Suprapubic skin (tissue), 4 donors: ENCODE results near the gene OTULINL. TPM values are rescaled to one million over a fixed set of nuclear protein-coding genes. Genes with fewer than 3 reads are reported as not detected.

Experiments used
- DNase-seq, 2 donors: peaks; one replicate each; pipeline ENCODE4 v3.0.0-alpha.2; 2019; ENCODE audit warnings: low spot score in 2 of 2
- H3K27ac ChIP-seq: fragments of 200-600 bp; sonication (generic); one replicate; pipeline ENCODE4 v1.5.1; 2019
- H3K27me3 ChIP-seq: fragments of 200-600 bp; sonication (generic); one replicate; pipeline ENCODE4 v1.5.1; 2019
- H3K36me3 ChIP-seq: fragments of 200-600 bp; sonication (generic); one replicate; pipeline ENCODE4 v1.5.1; 2019
- H3K4me1 ChIP-seq: fragments of 200-600 bp; sonication (generic); one replicate; pipeline ENCODE4 v1.5.1; 2019
- H3K4me3 ChIP-seq: fragments of 200-600 bp; sonication (generic); one replicate; pipeline ENCODE4 v1.5.1; 2019; ENCODE audit warnings: mild to moderate bottlenecking
- H3K9me3 ChIP-seq: fragments of 200-600 bp; sonication (generic); one replicate; pipeline ENCODE4 v1.5.1; 2019
- EP300 ChIP-seq: sonication (generic); formaldehyde crosslinking; IDR thresholded peaks from one replicate; pipeline ENCODE4 v1.6.1; 2017; ENCODE audit warnings: antibody characterized with exemption
- POLR2A ChIP-seq, 2 donors: fragments of 450-650 bp; IDR thresholded peaks; one replicate each; pipeline ENCODE4 v1.6.1; 2017; ENCODE audit warnings: antibody characterized with exemption in 2 of 2, mild to moderate bottlenecking in 2 of 2, moderate library complexity in 2 of 2
- POLR2AphosphoS5 ChIP-seq, 3 donors: sonication (generic); formaldehyde crosslinking; IDR thresholded peaks; one replicate each; pipeline ENCODE4 v1.6.1; 2017; ENCODE audit warnings: antibody characterized with exemption in 3 of 3
- WGBS: methylation state at CpG from one replicate; pipeline ENCODE4 v1.1.5; 2018; 5-methylcytosine and 5-hydroxymethylcytosine counted together
- total RNA-seq, 4 donors: library from RNA; depleted of rRNA; stranded (reverse); fragments of >200 nt; gene quantifications; one replicate each; pipeline ENCODE4 v1.1.0, GENCODE V29; 2016
- TF ChIP-seq, protein P1 (sequence below), 2 donors: fragments of 200-600 bp in 1 of 2; fragments of 450-650 bp in 1 of 2; sonication (generic) in 1 of 2; IDR thresholded peaks; one replicate each; pipeline ENCODE4 v1.5.1; 2016 to 2019; ENCODE audit warnings: antibody characterized with exemption in 2 of 2, mild to moderate bottlenecking in 1 of 2, moderate library complexity in 1 of 2

Gene OTULINL
- total RNA-seq, 4 donors from 2014 or later, result 1.1 to 3.3 (median 2.7) TPM

DNA sequence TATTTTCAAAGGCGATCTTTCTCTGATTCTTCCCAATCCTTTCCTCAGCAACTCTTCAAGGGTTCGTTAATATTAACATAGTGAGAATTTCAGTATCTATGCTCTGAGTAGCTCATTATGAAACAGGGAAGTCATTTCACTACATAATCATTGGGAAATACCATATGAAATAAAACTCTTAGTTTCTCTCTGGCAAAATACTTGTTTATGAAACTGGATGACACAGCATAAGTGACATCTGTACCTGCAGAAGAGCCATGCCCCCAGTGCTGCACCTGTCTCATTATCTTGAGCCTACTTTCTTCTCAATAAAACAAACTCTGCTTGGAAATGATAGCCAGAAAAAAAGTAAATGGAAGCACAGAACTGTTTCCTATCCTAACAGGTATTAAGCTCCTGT lies 49.1 kb downstream of the OTULINL start:
- no peak overlapping the region for H3K4me3 ChIP-seq
- WGBS, result 84% methylated on average over 2 of the region's 2 CpGs
- H3K9me3 ChIP-seq, result no peaks in the 10 kb centered on the region
- no peak for TF ChIP-seq POLR2AphosphoS5 (IDR thresholded peaks at IDR 0.05)
- TF ChIP-seq POLR2A (IDR thresholded peaks at IDR 0.05), result no peak
- TF ChIP-seq, protein P1, sequence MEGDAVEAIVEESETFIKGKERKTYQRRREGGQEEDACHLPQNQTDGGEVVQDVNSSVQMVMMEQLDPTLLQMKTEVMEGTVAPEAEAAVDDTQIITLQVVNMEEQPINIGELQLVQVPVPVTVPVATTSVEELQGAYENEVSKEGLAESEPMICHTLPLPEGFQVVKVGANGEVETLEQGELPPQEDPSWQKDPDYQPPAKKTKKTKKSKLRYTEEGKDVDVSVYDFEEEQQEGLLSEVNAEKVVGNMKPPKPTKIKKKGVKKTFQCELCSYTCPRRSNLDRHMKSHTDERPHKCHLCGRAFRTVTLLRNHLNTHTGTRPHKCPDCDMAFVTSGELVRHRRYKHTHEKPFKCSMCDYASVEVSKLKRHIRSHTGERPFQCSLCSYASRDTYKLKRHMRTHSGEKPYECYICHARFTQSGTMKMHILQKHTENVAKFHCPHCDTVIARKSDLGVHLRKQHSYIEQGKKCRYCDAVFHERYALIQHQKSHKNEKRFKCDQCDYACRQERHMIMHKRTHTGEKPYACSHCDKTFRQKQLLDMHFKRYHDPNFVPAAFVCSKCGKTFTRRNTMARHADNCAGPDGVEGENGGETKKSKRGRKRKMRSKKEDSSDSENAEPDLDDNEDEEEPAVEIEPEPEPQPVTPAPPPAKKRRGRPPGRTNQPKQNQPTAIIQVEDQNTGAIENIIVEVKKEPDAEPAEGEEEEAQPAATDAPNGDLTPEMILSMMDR (IDR thresholded peaks at IDR 0.05), result no peak
- TF ChIP-seq EP300, result no peak
- no peak for DNase-seq
- H3K36me3 ChIP-seq, result no peaks in the 10 kb centered on the region
- H3K27ac ChIP-seq, result no peak overlapping the region
- H3K27me3 ChIP-seq, result no peaks in the 10 kb centered on the region
- no peaks in the 10 kb centered on the region for H3K4me1 ChIP-seq

DNA sequence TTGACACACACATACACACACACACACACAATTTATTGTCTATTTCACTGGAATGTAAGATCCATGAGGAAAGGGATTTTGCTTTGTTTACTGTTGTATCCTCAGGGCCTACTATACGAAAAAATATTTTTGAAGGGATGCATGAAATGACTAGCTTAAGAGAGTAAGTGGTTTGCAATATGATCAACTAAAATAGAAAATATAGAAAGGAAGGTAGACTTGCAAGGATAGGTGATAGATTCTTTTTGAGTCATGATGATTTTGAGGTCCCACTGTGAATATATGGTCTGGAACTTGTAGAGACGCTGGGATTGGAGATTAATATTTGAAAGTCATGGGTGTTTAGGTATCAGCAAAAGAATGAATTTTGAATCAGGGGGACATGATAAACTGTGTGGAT lies 54.1 kb downstream of the OTULINL start:
- no peaks in the 10 kb centered on the region for H3K27me3 ChIP-seq
- H3K36me3 ChIP-seq, result no peaks in the 10 kb centered on the region
- H3K27ac ChIP-seq, result no peak overlapping the region
- no peaks in the 10 kb centered on the region for H3K9me3 ChIP-seq
- no peak for TF ChIP-seq EP300
- TF ChIP-seq POLR2AphosphoS5 (IDR thresholded peaks at IDR 0.05), result no peak
- TF ChIP-seq, protein P1 (IDR thresholded peaks at IDR 0.05), result no peak
- no peak for TF ChIP-seq POLR2A (IDR thresholded peaks at IDR 0.05)
- no peak overlapping the region for H3K4me3 ChIP-seq
- H3K4me1 ChIP-seq, result no peaks in the 10 kb centered on the region
- 72% methylated on average over 2 of the region's 2 CpGs for WGBS
- no peak for DNase-seq

- H3K27me3 ChIP-seq, result no peaks in the 10 kb centered on the region
- no peak overlapping the region for H3K4me3 ChIP-seq
- 73% methylated on average over 10 of the region's 10 CpGs for WGBS
- no peak for TF ChIP-seq POLR2AphosphoS5 (IDR thresholded peaks at IDR 0.05)
- no peak for TF ChIP-seq EP300
- TF ChIP-seq, protein P1 (IDR thresholded peaks at IDR 0.05), result no peak
- TF ChIP-seq POLR2A (IDR thresholded peaks at IDR 0.05), result no peak
- no peak overlapping the region for H3K27ac ChIP-seq
- no peak for DNase-seq
- H3K4me1 ChIP-seq, result no peaks in the 10 kb centered on the region
- no peaks in the 10 kb centered on the region for H3K9me3 ChIP-seq
- no peaks in the 10 kb centered on the region for H3K36me3 ChIP-seq
Measured at GRCh38 chr5:14640765-14641164, 59.2 kb downstream of the OTULINL start.

DNA sequence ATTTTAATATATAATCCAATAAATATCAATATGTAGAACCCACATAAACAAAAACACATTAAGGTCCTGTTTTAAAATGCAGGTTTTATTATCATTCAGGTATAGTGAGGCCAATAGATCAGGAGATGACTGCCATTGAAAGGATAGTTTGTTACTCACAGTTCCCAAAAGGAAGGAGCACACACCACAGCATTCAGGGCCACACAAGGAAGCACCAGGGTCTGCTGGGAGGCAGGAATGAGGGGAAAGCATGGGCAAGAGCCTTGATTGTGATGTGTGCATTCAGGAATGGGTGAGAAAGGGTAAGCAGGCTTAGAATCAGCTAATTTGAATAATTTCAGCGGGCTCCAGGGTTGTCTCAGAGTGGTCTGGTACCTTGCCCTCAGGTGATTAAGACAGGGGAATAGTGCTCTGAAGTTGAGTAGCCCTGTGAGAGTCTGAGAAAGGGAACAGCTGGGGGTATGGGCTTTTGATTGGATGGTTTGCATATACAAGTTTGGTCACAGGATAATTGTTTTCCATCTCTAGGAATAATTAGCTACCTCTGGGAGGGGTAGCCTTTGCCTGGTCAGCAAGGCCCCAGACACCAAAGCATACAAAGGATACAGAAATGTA lies 63.1 kb downstream of the OTULINL start:
- Histone ChIP-seq H3K4me3 (no peak overlapping the region), H3K4me1 (peaks cover 4% of the 10 kb centered on the region), H3K27me3 (peaks cover 3% of the 10 kb centered on the region), H3K27ac (no peak overlapping the region), H3K9me3 (no peaks in the 10 kb centered on the region), H3K36me3 (no peaks in the 10 kb centered on the region)
- TF ChIP-seq POLR2A (IDR thresholded peaks at IDR 0.05), result no peak
- DNase-seq, result no peak
- WGBS, result 84% methylated on average over 1 of the region's 1 CpG

DNA sequence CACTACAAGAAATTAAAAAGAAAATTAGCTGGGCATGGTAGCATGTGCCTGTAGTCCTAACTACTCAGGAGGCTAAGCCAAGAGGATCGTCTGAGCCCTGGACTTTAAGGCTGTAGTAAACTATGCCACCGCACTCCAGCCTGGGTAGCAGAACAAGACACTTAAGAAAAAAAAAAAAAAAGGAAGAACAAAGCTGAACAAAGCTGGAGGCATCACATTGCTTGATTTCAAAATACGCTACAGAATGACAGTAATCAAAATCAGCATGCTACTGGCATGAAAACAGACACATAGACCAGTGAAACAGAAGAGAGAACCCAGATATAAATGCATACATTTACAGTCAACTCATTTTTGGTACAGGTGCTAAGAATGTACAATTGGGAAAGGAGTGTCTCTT lies 68.5 kb downstream of the OTULINL start:
- Histone ChIP-seq H3K36me3 (no peaks in the 10 kb centered on the region), H3K27ac (no peak overlapping the region), H3K9me3 (no peaks in the 10 kb centered on the region), H3K4me3 (no peak overlapping the region), H3K27me3 (peaks cover 3% of the 10 kb centered on the region), H3K4me1 (peaks cover 4% of the 10 kb centered on the region)
- 72% methylated on average over 3 of the region's 3 CpGs for WGBS
- TF ChIP-seq POLR2A (IDR thresholded peaks at IDR 0.05), result no peak
- TF ChIP-seq, protein P1 (IDR thresholded peaks at IDR 0.05), result no peak
- TF ChIP-seq EP300, result no peak
- TF ChIP-seq POLR2AphosphoS5 (IDR thresholded peaks at IDR 0.05), result no peak
- no peak for DNase-seq
